PC-9 (cell line): ENCODE results near the gene MYBBP1A. TPM values are rescaled to one million over a fixed set of nuclear protein-coding genes. Genes with fewer than 3 reads are reported as not detected.

Source experiments
- BruUV-seq: library from RNA; stranded (reverse); fragments of 400-500 nt; replicated peaks from 2 replicates; lab custom pipeline; 2021; lab: Mats Ljungman, UMichigan
- CTCF ChIA-PET: fragments of 300-600 bp; sonication (Branson Sonifier 250); formaldehyde crosslinking; loops from one replicate; lab custom pipeline; 2022; ENCODE audit warnings: antibody characterized with exemption; lab: Charles Lee
- POLR2A ChIA-PET: fragments of 300-600 bp; sonication (Branson Sonifier 250); formaldehyde crosslinking; loops from one replicate; lab custom pipeline; 2022; ENCODE audit warnings: antibody characterized with exemption; ENCODE audit not compliant: unreplicated experiment; lab: Charles Lee
- DNase-seq, 2 experiments: peaks; one replicate each; pipeline versions ENCODE4 v3.0.0 to v3.0.0-alpha.2; 2015 to 2022; ENCODE audit warnings: mixed read lengths in 1 of 2
- H2AFZ ChIP-seq: fragments of 200-600 bp; sonication (generic); 2 replicates; pipeline ENCODE4 v1.8.1; 2017; ENCODE audit warnings: antibody characterized with exemption
- H3F3A ChIP-seq: fragments of 200-600 bp; sonication (generic); 2 replicates; pipeline ENCODE4 v1.8.1; 2017; ENCODE audit warnings: antibody characterized with exemption, mild to moderate bottlenecking, low read depth; ENCODE audit not compliant: insufficient read depth
- H3K27ac ChIP-seq: fragments of 200-600 bp; sonication (generic); 2 replicates; pipeline ENCODE4 v1.6.1; 2016; ENCODE audit warnings: mixed run types
- H3K27me3 ChIP-seq: fragments of 200-600 bp; sonication (generic); 2 replicates; pipeline ENCODE4 v1.6.1; 2016; ENCODE audit warnings: low read depth, mixed run types; ENCODE audit not compliant: insufficient read depth
- H3K36me3 ChIP-seq: fragments of 200-600 bp; sonication (generic); 2 replicates; pipeline ENCODE4 v1.6.1; 2016; ENCODE audit warnings: low read depth, mixed run types
- H3K4me1 ChIP-seq: fragments of 200-600 bp; sonication (generic); replicated peaks from 2 replicates; pipeline ENCODE4 v1.6.1; 2016; ENCODE audit warnings: mixed run types; ENCODE audit not compliant: insufficient read depth
- H3K4me2 ChIP-seq: fragments of 200-600 bp; sonication (generic); 2 replicates; pipeline ENCODE4 v1.6.1; 2017; ENCODE audit warnings: mixed run types
- H3K4me3 ChIP-seq: fragments of 200-600 bp; sonication (generic); 2 replicates; pipeline ENCODE4 v1.6.1; 2016; ENCODE audit warnings: mixed run types
- H3K79me2 ChIP-seq: fragments of 200-600 bp; sonication (generic); 2 replicates; pipeline ENCODE4 v1.6.1; 2017; ENCODE audit warnings: low read depth, mixed run types
- H3K9me2 ChIP-seq: fragments of 200-600 bp; sonication (generic); 2 replicates; pipeline ENCODE4 v1.8.1; 2017; ENCODE audit warnings: mild to moderate bottlenecking; ENCODE audit not compliant: insufficient read depth
- H3K9me3 ChIP-seq: fragments of 200-600 bp; sonication (generic); 2 replicates; pipeline ENCODE4 v1.8.1; 2016; ENCODE audit warnings: low read depth; ENCODE audit not compliant: insufficient read depth
- H4K20me1 ChIP-seq: fragments of 200-600 bp; sonication (generic); 2 replicates; pipeline ENCODE4 v1.8.1; 2017; ENCODE audit not compliant: insufficient read depth
- EZH2 ChIP-seq: fragments of 200-600 bp; sonication (generic); IDR thresholded peaks from 2 replicates; pipeline ENCODE4 v1.8.0; 2017; ENCODE audit warnings: antibody characterized with exemption, low read depth
- intact Hi-C: fragments of 100-400 bp; cut with micrococcal nuclease; formaldehyde crosslinking; loops from one replicate; pipeline ENCODE4 v1.10.0; 2022; ENCODE audit not compliant: unreplicated experiment
- total RNA-seq: library from RNA; stranded (reverse); gene quantifications from 2 replicates; pipeline ENCODE4 v1.2.3, GENCODE V29; 2021
- TF ChIP-seq, protein P1 (sequence below): fragments of 200-600 bp; sonication (generic); conservative IDR thresholded peaks from 2 replicates; pipeline ENCODE4 v1.6.1; 2017; ENCODE audit warnings: mixed run types, antibody characterized with exemption, mild to moderate bottlenecking, moderate library complexity

MYBBP1A gene
- total RNA-seq, 1 experiment from 2014 or later, result 89.1 TPM

GRCh38 chr17:4576729-4577322 is 21.6 kb upstream of the MYBBP1A start:
- H3K79me2 ChIP-seq, result no peaks in the 10 kb centered on the region
- POLR2A ChIA-PET, result interaction anchor here (0.6 kb wide), 1 partner anchor 56 kb away, joined by 3 read pairs; no protein-coding TSS in a partner anchor
- H2AFZ ChIP-seq, result no peak overlapping the region
- H3K27me3 ChIP-seq, result 0 out of 2 replicates have a peak, but pooled peaks cover 4% of the 10 kb centered on the region
- no peak overlapping the region for H3K27ac ChIP-seq
- H4K20me1 ChIP-seq, result no peaks in the 10 kb centered on the region; the same call in 1 of the 2 replicates
- TF ChIP-seq, protein P1, sequence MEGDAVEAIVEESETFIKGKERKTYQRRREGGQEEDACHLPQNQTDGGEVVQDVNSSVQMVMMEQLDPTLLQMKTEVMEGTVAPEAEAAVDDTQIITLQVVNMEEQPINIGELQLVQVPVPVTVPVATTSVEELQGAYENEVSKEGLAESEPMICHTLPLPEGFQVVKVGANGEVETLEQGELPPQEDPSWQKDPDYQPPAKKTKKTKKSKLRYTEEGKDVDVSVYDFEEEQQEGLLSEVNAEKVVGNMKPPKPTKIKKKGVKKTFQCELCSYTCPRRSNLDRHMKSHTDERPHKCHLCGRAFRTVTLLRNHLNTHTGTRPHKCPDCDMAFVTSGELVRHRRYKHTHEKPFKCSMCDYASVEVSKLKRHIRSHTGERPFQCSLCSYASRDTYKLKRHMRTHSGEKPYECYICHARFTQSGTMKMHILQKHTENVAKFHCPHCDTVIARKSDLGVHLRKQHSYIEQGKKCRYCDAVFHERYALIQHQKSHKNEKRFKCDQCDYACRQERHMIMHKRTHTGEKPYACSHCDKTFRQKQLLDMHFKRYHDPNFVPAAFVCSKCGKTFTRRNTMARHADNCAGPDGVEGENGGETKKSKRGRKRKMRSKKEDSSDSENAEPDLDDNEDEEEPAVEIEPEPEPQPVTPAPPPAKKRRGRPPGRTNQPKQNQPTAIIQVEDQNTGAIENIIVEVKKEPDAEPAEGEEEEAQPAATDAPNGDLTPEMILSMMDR, result no peak
- no peaks in the 10 kb centered on the region for H3F3A ChIP-seq
- H3K4me3 ChIP-seq, result no peak overlapping the region
- no peak for DNase-seq
- CTCF ChIA-PET, result no interaction called here
- intact Hi-C loops, result no loop called here
- H3K9me2 ChIP-seq, result no peaks in the 10 kb centered on the region
- BruUV-seq, result no TSS peak
- H3K36me3 ChIP-seq, result no peaks in the 10 kb centered on the region
- H3K4me2 ChIP-seq, result no peak overlapping the region
- H3K9me3 ChIP-seq, result no peaks in the 10 kb centered on the region
- H3K4me1 ChIP-seq, result no peaks in the 10 kb centered on the region

- Histone ChIP-seq H3K79me2 (no peaks in the 10 kb centered on the region), H3K27me3 (0 out of 2 replicates have a peak, but pooled peaks cover 4% of the 10 kb centered on the region), H3K4me2 (no peak overlapping the region), H3K4me3 (no peak overlapping the region), H3K9me3 (no peaks in the 10 kb centered on the region), H2AFZ (no peak overlapping the region), H4K20me1 (no peaks in the 10 kb centered on the region; the same call in 1 of the 2 replicates), H3K36me3 (no peaks in the 10 kb centered on the region), H3K27ac (no peak overlapping the region), H3K9me2 (no peaks in the 10 kb centered on the region), H3F3A (no peaks in the 10 kb centered on the region), H3K4me1 (no peaks in the 10 kb centered on the region)
- intact Hi-C loops, result no loop called here
- DNase-seq, result no peak
- CTCF ChIA-PET, result no interaction called here
- POLR2A ChIA-PET, result interaction anchor here (0.6 kb wide), 1 partner anchor 63 kb away, joined by 6 read pairs; no protein-coding TSS in a partner anchor
- no peak for TF ChIP-seq EZH2
- TF ChIP-seq, protein P1, result no peak
- no TSS peak for BruUV-seq
Measured at GRCh38 chr17:4576161-4576558, 21.0 kb upstream of the MYBBP1A start.

- ChIA-PET CTCF (interaction anchor here (0.9 kb wide), 1 partner anchor 26 kb away, joined by 6 read pairs; no protein-coding TSS in a partner anchor), POLR2A (interaction anchor here (0.6 kb wide), 1 partner anchor 20 kb away, joined by 4 read pairs; no protein-coding TSS in a partner anchor)
Measured at GRCh38 chr17:4574448-4575045, 19.4 kb upstream of the MYBBP1A start.

More at GRCh38 chr17:4574448-4575045, 19.4 kb upstream of the MYBBP1A start:
- no peak overlapping the region for H3K4me2 ChIP-seq
- no peaks in the 10 kb centered on the region for H3K79me2 ChIP-seq
- H3K4me3 ChIP-seq, result no peak overlapping the region
- no peak overlapping the region for H2AFZ ChIP-seq
- H3F3A ChIP-seq, result no peaks in the 10 kb centered on the region
- TF ChIP-seq, protein P1, result no peak
- TF ChIP-seq EZH2, result no peak
- intact Hi-C loops, result no loop called here
- no peaks in the 10 kb centered on the region for H3K4me1 ChIP-seq
- no peak overlapping the region for H3K27ac ChIP-seq
- no peaks in the 10 kb centered on the region for H3K27me3 ChIP-seq
- no peak for DNase-seq
- no peaks in the 10 kb centered on the region for H3K9me3 ChIP-seq
- no peaks in the 10 kb centered on the region for H4K20me1 ChIP-seq
- BruUV-seq, result no TSS peak
- H3K9me2 ChIP-seq, result no peaks in the 10 kb centered on the region
- H3K36me3 ChIP-seq, result no peaks in the 10 kb centered on the region
